ENCODE measurements around the gene BCL3.

- TF ChIP-seq CTCF (IDR thresholded peaks at IDR 0.05) (no peak), POLR2A (IDR thresholded peaks at IDR 0.05) (peak; percentile 65)
These were observed 1.4 kb upstream of the BCL3 start for GRCh38 chr19:44746946-44747738.
